Sigmoid colon (tissue), 3 donors: ENCODE results near the gene USP25.

ENCODE experiments used
- CTCF ChIP-seq, 4 experiments: fragments of 450-650 bp in 3 of 4; fragments of 200-600 bp in 1 of 4; IDR thresholded peaks; one replicate each; pipeline ENCODE4 v1.5.1; 2016 to 2019; ENCODE audit warnings: antibody characterized with exemption in 4 of 4, mild to moderate bottlenecking in 3 of 4, moderate library complexity in 2 of 4
- POLR2A ChIP-seq, 2 donors: fragments of 450-650 bp; IDR thresholded peaks; one replicate each; pipeline ENCODE4 v1.6.1; 2016; ENCODE audit warnings: antibody characterized with exemption in 2 of 2, mild to moderate bottlenecking in 2 of 2, moderate library complexity in 2 of 2

- no peak for TF ChIP-seq CTCF (IDR thresholded peaks at IDR 0.05)
- TF ChIP-seq POLR2A (IDR thresholded peaks at IDR 0.05), result no peak
Measured at GRCh38 chr21:15793109-15793508, 63.3 kb downstream of the USP25 start.
